A549 treated with Mapracorat at 1 μM for 4 hours (cell line): ENCODE measurements around the gene RBM4B. TPM values are rescaled to one million over a fixed set of nuclear protein-coding genes. Genes with fewer than 3 reads are reported as not detected.

Experiments used
- total RNA-seq: library from RNA; stranded (reverse); fragments of 200-300 nt; extraction: Qiagen RNA extraction; gene quantifications from 5 replicates; pipeline ENCODE4 v1.2.3, GENCODE V29; 2022

The RBM4B gene
- total RNA-seq = 17.6 to 22.3 TPM (median 19.3 TPM) in 5 replicates

GRCh38 chr11:66677599-66678375 lies at the start of gene RBM4B:
Gene RBM4B, minus strand, starts transcription at chr11:66677887. Its CDS starts 808 bp downstream, at chr11:66677079.

GRCh38 chr11:66638177-66639065 lies 39.3 kb downstream of the RBM4B start, which contains the start of gene RBM4:
Gene RBM4, plus strand, starts transcription at chr11:66638703. Its CDS starts 1,009 bp downstream, at chr11:66639712.

GRCh38 chr11:66616379-66617154 lies 61.1 kb downstream of the RBM4B start, which contains the start of gene RBM14:
Gene RBM14, plus strand, starts transcription at chr11:66616630. Its CDS starts 91 bp downstream, at chr11:66616721.

Other genes with a start within 250 kb of the RBM4B start
- gene MRPL11, start 239.0 kb downstream of the RBM4B start, total RNA-seq = 96.7 to 118 TPM (median 111 TPM) in 5 replicates
- 3.6 to 5.6 TPM (median 5.1 TPM) in 5 replicates for gene PELI3, start 211.0 kb downstream of the RBM4B start, total RNA-seq
- 52.7 to 59.0 TPM (median 57.5 TPM) in 5 replicates for gene DPP3, start 197.5 kb downstream of the RBM4B start, total RNA-seq
- gene BBS1, start 167.3 kb downstream of the RBM4B start, total RNA-seq = 8.2 to 11.7 TPM (median 9.5 TPM) in 5 replicates
- 6.2 to 14.4 TPM (median 13.6 TPM) in 5 replicates for gene ZDHHC24, start 131.8 kb downstream of the RBM4B start, total RNA-seq
- gene ACTN3, start 131.0 kb downstream of the RBM4B start, total RNA-seq = not detected in 5 replicates
- 30.3 to 40.9 TPM (median 33.5 TPM) in 5 replicates for gene CTSF, start 109.3 kb downstream of the RBM4B start, total RNA-seq
- 0.60 to 0.67 TPM (median 0.63 TPM) in 5 replicates for gene CCDC87, start 84.8 kb downstream of the RBM4B start, total RNA-seq
- 26.2 to 30.7 TPM (median 27.4 TPM) in 5 replicates for gene CCS, start 84.7 kb downstream of the RBM4B start, total RNA-seq
- 63.5 to 82.0 TPM (median 66.9 TPM) in 5 replicates for gene RBM14, start 61.3 kb downstream of the RBM4B start, total RNA-seq
- gene RBM4, start 39.2 kb downstream of the RBM4B start, total RNA-seq = 128 to 156 TPM (median 136 TPM) in 5 replicates
- 8.7 to 10.7 TPM (median 9.7 TPM) in 5 replicates for gene SPTBN2, start 51.3 kb upstream of the RBM4B start, total RNA-seq
- 40.2 to 55.7 TPM (median 52.3 TPM) in 5 replicates for gene RCE1, start 165.6 kb upstream of the RBM4B start, total RNA-seq
- 68.1 to 127 TPM (median 112 TPM) in 5 replicates for gene LRFN4, start 179.2 kb upstream of the RBM4B start, total RNA-seq